ENCODE results near the gene BORCS6. TPM values are rescaled to one million over a fixed set of nuclear protein-coding genes. Genes with fewer than 3 reads are reported as not detected.

BORCS6 gene
- total RNA-seq (2014; rRNA removed; shearing (Covaris generic)), result 5.3 and 8.0 TPM in 2 replicates

GRCh38 chr17:8189711-8190477 lies at the start of gene BORCS6:
Gene BORCS6, minus strand, starts transcription at chr17:8190180. Its CDS starts 40 bp downstream, at chr17:8190140.

GRCh38 chr17:8209907-8210760 lies 20.2 kb upstream of the BORCS6 start, which contains the start of gene AURKB:
Gene AURKB, minus strand, starts transcription at chr17:8210575. Its CDS starts 351 bp downstream, at chr17:8210224.

GRCh38 chr17:8176197-8176940 lies 13.6 kb downstream of the BORCS6 start, which contains the start of gene TMEM107:
Gene TMEM107, minus strand, starts transcription at chr17:8176380. Its CDS starts 94 bp downstream, at chr17:8176286.

GRCh38 chr17:8162233-8162996 lies 27.6 kb downstream of the BORCS6 start, which contains the start of gene VAMP2:
Gene VAMP2, minus strand, starts transcription at chr17:8162948. Its CDS starts 69 bp downstream, at chr17:8162879.

GRCh38 chr17:8152112-8152775 lies 37.7 kb downstream of the BORCS6 start, which contains the start of gene PER1:
Gene PER1, minus strand, starts transcription at chr17:8152404. Its CDS starts 1,698 bp downstream, at chr17:8150706.

Other genes starting within 250 kb of the BORCS6 start
- gene GUCY2D, start 187.6 kb downstream of the BORCS6 start, total RNA-seq (2014; rRNA removed; shearing (Covaris generic)), result not detected in 2 replicates
- 0.26 and 0.32 TPM in 2 replicates for gene ALOX15B, start 151.1 kb downstream of the BORCS6 start, total RNA-seq (2014; rRNA removed; shearing (Covaris generic))
- 0.19 and 0.94 TPM in 2 replicates for gene ALOX12B, start 102.5 kb downstream of the BORCS6 start, total RNA-seq (2014; rRNA removed; shearing (Covaris generic))
- gene ALOXE3, start 71.7 kb downstream of the BORCS6 start, total RNA-seq (2014; rRNA removed; shearing (Covaris generic)), result not detected in 2 replicates
- gene HES7, start 66.1 kb downstream of the BORCS6 start, total RNA-seq (2014; rRNA removed; shearing (Covaris generic)), result 0.91 and 1.2 TPM in 2 replicates
- gene PER1, start 37.8 kb downstream of the BORCS6 start, total RNA-seq (2014; rRNA removed; shearing (Covaris generic)), result 27.1 and 44.5 TPM in 2 replicates
- 9.0 and 10.5 TPM in 2 replicates for gene VAMP2, start 27.2 kb downstream of the BORCS6 start, total RNA-seq (2014; rRNA removed; shearing (Covaris generic))
- gene TMEM107, start 13.8 kb downstream of the BORCS6 start, total RNA-seq (2014; rRNA removed; shearing (Covaris generic)), result 22.0 and 23.0 TPM in 2 replicates
- 114 and 116 TPM in 2 replicates for gene AURKB, start 20.4 kb upstream of the BORCS6 start, total RNA-seq (2014; rRNA removed; shearing (Covaris generic))
- gene CTC1, start 57.9 kb upstream of the BORCS6 start, total RNA-seq (2014; rRNA removed; shearing (Covaris generic)), result 9.3 and 9.8 TPM in 2 replicates
- 86.5 and 96.7 TPM in 2 replicates for gene PFAS, start 59.1 kb upstream of the BORCS6 start, total RNA-seq (2014; rRNA removed; shearing (Covaris generic))
- 26.8 and 34.2 TPM in 2 replicates for gene RANGRF, start 98.5 kb upstream of the BORCS6 start, total RNA-seq (2014; rRNA removed; shearing (Covaris generic))
- 1.9 and 3.1 TPM in 2 replicates for gene SLC25A35, start 105.2 kb upstream of the BORCS6 start, total RNA-seq (2014; rRNA removed; shearing (Covaris generic))
- not detected in 2 replicates for gene ARHGEF15, start 120.1 kb upstream of the BORCS6 start, total RNA-seq (2014; rRNA removed; shearing (Covaris generic))
- gene ODF4, start 149.7 kb upstream of the BORCS6 start, total RNA-seq (2014; rRNA removed; shearing (Covaris generic)), result not detected in 2 replicates
- 4,990 and 5,406 TPM in 2 replicates for gene RPL26, start 193.0 kb upstream of the BORCS6 start, total RNA-seq (2014; rRNA removed; shearing (Covaris generic))
- not detected in 2 replicates for gene RNF222, start 207.6 kb upstream of the BORCS6 start, total RNA-seq (2014; rRNA removed; shearing (Covaris generic))
- gene NDEL1, start 245.7 kb upstream of the BORCS6 start, total RNA-seq (2014; rRNA removed; shearing (Covaris generic)), result 60.5 and 74.8 TPM in 2 replicates

All from A375 (cell line).